ENCODE data around the gene PAQR5. TPM values are rescaled to one million over a fixed set of nuclear protein-coding genes. Genes with fewer than 3 reads are reported as not detected.
"Not testable (repeated sequence)": the region's sequence is repeated elsewhere in the genome, so short reads cannot be mapped to it uniquely, and the experiment has no call there.

PAQR5 gene
- total RNA-seq, 1 experiment from 2014 or later: 0.03 TPM

- in situ Hi-C loops (cut with HindIII; ENCODE audit: low sequenced_read_pairs): no loop called here
- DNase-seq (ENCODE audit: low spot score): no peak
Measured at GRCh38 chr15:69313432-69314000, 14.8 kb downstream of the PAQR5 start.

- in situ Hi-C loops (cut with HindIII; ENCODE audit: low sequenced_read_pairs): no loop called here
- DNase-seq (ENCODE audit: low spot score): no peak
Measured at GRCh38 chr15:69314131-69314530, 15.4 kb downstream of the PAQR5 start.

- DNase-seq (ENCODE audit: low spot score): no peak
- in situ Hi-C loops (cut with HindIII; ENCODE audit: low sequenced_read_pairs): no loop called here
Measured at GRCh38 chr15:69314736-69315135, 16.0 kb downstream of the PAQR5 start.

GRCh38 chr15:69315402-69316110 is 16.8 kb downstream of the PAQR5 start:
- in situ Hi-C loops (cut with HindIII; ENCODE audit: low sequenced_read_pairs): no loop called here
- no peak for DNase-seq (ENCODE audit: low spot score)

- in situ Hi-C loops (cut with HindIII; ENCODE audit: low sequenced_read_pairs): no loop called here
- no peak for DNase-seq (ENCODE audit: low spot score)
Measured at GRCh38 chr15:69316291-69316690, 17.6 kb downstream of the PAQR5 start.

- in situ Hi-C loops (cut with HindIII; ENCODE audit: low sequenced_read_pairs): no loop called here
- DNase-seq (ENCODE audit: low spot score): no peak
Measured at GRCh38 chr15:69317392-69317841, 18.7 kb downstream of the PAQR5 start.

GRCh38 chr15:69318033-69318432 is 19.3 kb downstream of the PAQR5 start:
- no peak for DNase-seq (ENCODE audit: low spot score)
- in situ Hi-C loops (cut with HindIII; ENCODE audit: low sequenced_read_pairs): no loop called here

- in situ Hi-C loops (cut with HindIII; ENCODE audit: low sequenced_read_pairs): no loop called here
- no peak for DNase-seq (ENCODE audit: low spot score)
Measured at GRCh38 chr15:69319384-69320375, 21.0 kb downstream of the PAQR5 start.

GRCh38 chr15:69320977-69321554 is 22.4 kb downstream of the PAQR5 start:
- DNase-seq (ENCODE audit: low spot score): no peak
- in situ Hi-C loops (cut with HindIII; ENCODE audit: low sequenced_read_pairs): no loop called here

GRCh38 chr15:69323893-69324430 is 25.2 kb downstream of the PAQR5 start:
- peak; percentile 57 for DNase-seq (ENCODE audit: low spot score)
- in situ Hi-C loops (cut with HindIII; ENCODE audit: low sequenced_read_pairs): no loop called here

GRCh38 chr15:69324565-69324964 is 25.9 kb downstream of the PAQR5 start:
- no peak for DNase-seq (ENCODE audit: low spot score)
- in situ Hi-C loops (cut with HindIII; ENCODE audit: low sequenced_read_pairs): no loop called here

GRCh38 chr15:69325456-69325971 is 26.8 kb downstream of the PAQR5 start:
- no peak for DNase-seq (ENCODE audit: low spot score)
- in situ Hi-C loops (cut with HindIII; ENCODE audit: low sequenced_read_pairs): no loop called here

GRCh38 chr15:69328080-69328479 is 29.4 kb downstream of the PAQR5 start:
- no peak for DNase-seq (ENCODE audit: low spot score)
- in situ Hi-C loops (cut with HindIII; ENCODE audit: low sequenced_read_pairs): no loop called here

GRCh38 chr15:69328739-69329138 is 30.0 kb downstream of the PAQR5 start:
- DNase-seq (ENCODE audit: low spot score): no peak
- in situ Hi-C loops (cut with HindIII; ENCODE audit: low sequenced_read_pairs): no loop called here

- in situ Hi-C loops (cut with HindIII; ENCODE audit: low sequenced_read_pairs): no loop called here
- DNase-seq (ENCODE audit: low spot score): no peak
Measured at GRCh38 chr15:69337138-69337537, 38.4 kb downstream of the PAQR5 start.

- in situ Hi-C loops (cut with HindIII; ENCODE audit: low sequenced_read_pairs): no loop called here
- DNase-seq (ENCODE audit: low spot score): no peak
Measured at GRCh38 chr15:69338535-69339213, 40.0 kb downstream of the PAQR5 start.

- in situ Hi-C loops (cut with HindIII; ENCODE audit: low sequenced_read_pairs); DNase-seq (ENCODE audit: low spot score): not testable (repeated sequence)
Measured at GRCh38 chr15:69339214-69339543, 40.5 kb downstream of the PAQR5 start.

- no peak for DNase-seq (ENCODE audit: low spot score)
- in situ Hi-C loops (cut with HindIII; ENCODE audit: low sequenced_read_pairs): no loop called here
Measured at GRCh38 chr15:69340243-69340900, 41.7 kb downstream of the PAQR5 start.

Data from G401 (cell line).